ENCODE results near the gene PUDP. TPM values are rescaled to one million over a fixed set of nuclear protein-coding genes. Genes with fewer than 3 reads are reported as not detected.

The PUDP gene
- polyA plus RNA-seq, 1 donor from 2014 or later, result 18.2 TPM

GRCh38 chrX:7133050-7133440 lies 14.9 kb downstream of the PUDP start:
- no peaks in the 10 kb centered on the region for H3K27me3 ChIP-seq (ENCODE audit: insufficient read depth, low read depth, low read length)
- H3K27ac ChIP-seq (ENCODE audit: low read length), result no peak overlapping the region
- H3K4me2 ChIP-seq (ENCODE audit: low read length), result no peak overlapping the region
- H3K9me2 ChIP-seq (ENCODE audit: insufficient read depth, low read length), result no peaks in the 10 kb centered on the region
- no peaks in the 10 kb centered on the region for H3F3A ChIP-seq (ENCODE audit: insufficient read depth, low read length, poor library complexity, severe bottlenecking)
- no peak overlapping the region for H2AFZ ChIP-seq (ENCODE audit: low read depth, low read length)
- no peaks in the 10 kb centered on the region for H3K9me3 ChIP-seq (ENCODE audit: low read length)
- no peaks in the 10 kb centered on the region for H4K20me1 ChIP-seq (ENCODE audit: insufficient read depth)
- H3K9ac ChIP-seq (ENCODE audit: low read length), result no peak overlapping the region
- TF ChIP-seq EP300 (conservative IDR thresholded peaks at IDR 0.05; ENCODE audit: poor library complexity, severe bottlenecking) (no peak), MXI1 (conservative IDR thresholded peaks at IDR 0.05; ENCODE audit: poor library complexity, severe bottlenecking) (no peak), CTCF (IDR thresholded peaks at IDR 0.05; ENCODE audit: poor library complexity, severe bottlenecking) (no peak), RAD21 (conservative IDR thresholded peaks at IDR 0.05) (no peak), REST (IDR thresholded peaks at IDR 0.05; ENCODE audit: borderline replicate concordance) (no peak), POLR2AphosphoS5 (IDR thresholded peaks at IDR 0.05) (no peak), EZH2 (IDR thresholded peaks at IDR 0.05; ENCODE audit: borderline replicate concordance, insufficient read depth, low read length, poor library complexity, severe bottlenecking) (no peak)
- no peaks in the 10 kb centered on the region for H3K79me2 ChIP-seq (replicated peaks; ENCODE audit: insufficient read depth, low read length)
- no peak overlapping the region for H3K4me3 ChIP-seq (ENCODE audit: low read length)
- H3K36me3 ChIP-seq (ENCODE audit: insufficient read depth, low read length), result no peaks in the 10 kb centered on the region

- Histone ChIP-seq H3F3A (ENCODE audit: insufficient read depth, low read length, poor library complexity, severe bottlenecking) (no peaks in the 10 kb centered on the region), H3K27me3 (ENCODE audit: insufficient read depth, low read depth, low read length) (no peaks in the 10 kb centered on the region), H3K9me3 (ENCODE audit: low read length) (no peaks in the 10 kb centered on the region), H3K79me2 (replicated peaks; ENCODE audit: insufficient read depth, low read length) (no peaks in the 10 kb centered on the region), H3K36me3 (ENCODE audit: insufficient read depth, low read length) (no peaks in the 10 kb centered on the region), H3K27ac (ENCODE audit: low read length) (no peak overlapping the region), H3K4me3 (ENCODE audit: low read length) (no peak overlapping the region), H3K4me2 (ENCODE audit: low read length) (no peak overlapping the region), H3K9me2 (ENCODE audit: insufficient read depth, low read length) (no peaks in the 10 kb centered on the region), H2AFZ (ENCODE audit: low read depth, low read length) (no peak overlapping the region), H4K20me1 (ENCODE audit: insufficient read depth) (no peaks in the 10 kb centered on the region), H3K9ac (ENCODE audit: low read length) (no peak overlapping the region)
- TF ChIP-seq REST (IDR thresholded peaks at IDR 0.05; ENCODE audit: borderline replicate concordance), result no peak
- no peak for TF ChIP-seq MXI1 (conservative IDR thresholded peaks at IDR 0.05; ENCODE audit: poor library complexity, severe bottlenecking)
- TF ChIP-seq TAF1 (IDR thresholded peaks at IDR 0.05; ENCODE audit: low read depth), result no peak
- TF ChIP-seq RAD21 (conservative IDR thresholded peaks at IDR 0.05), result no peak
- no peak for TF ChIP-seq EZH2 (IDR thresholded peaks at IDR 0.05; ENCODE audit: borderline replicate concordance, insufficient read depth, low read length, poor library complexity, severe bottlenecking)
- no peak for TF ChIP-seq EP300 (conservative IDR thresholded peaks at IDR 0.05; ENCODE audit: poor library complexity, severe bottlenecking)
- TF ChIP-seq CTCF (IDR thresholded peaks at IDR 0.05; ENCODE audit: poor library complexity, severe bottlenecking), result no peak
- TF ChIP-seq POLR2AphosphoS5 (IDR thresholded peaks at IDR 0.05), result no peak
- no peak for TF ChIP-seq SMC3 (conservative IDR thresholded peaks at IDR 0.05; ENCODE audit: poor library complexity)
Measured at GRCh38 chrX:7132335-7133049, 15.5 kb downstream of the PUDP start.

Measured in neural cell (in vitro differentiated cells).